Fibroblast of the aortic adventitia (primary cell): Measurements from ENCODE around the gene CTIF. TPM values are rescaled to one million over a fixed set of nuclear protein-coding genes. Genes with fewer than 3 reads are reported as not detected.

ENCODE experiments used
- DNase-seq: peaks from one replicate; pipeline ENCODE4 v3.0.0-alpha.2; 2010; ENCODE audit warnings: low read depth
- H3K4me3 ChIP-seq: 2 replicates; pipeline ENCODE4 v1.5.1; 2011; ENCODE audit warnings: low read depth, mild to moderate bottlenecking, control low read depth, low read length, moderate library complexity
- total RNA-seq: library from RNA; depleted of rRNA; stranded (reverse); fragments of >200 nt; gene quantifications from 2 replicates; pipeline ENCODE4 v1.2.3, GENCODE V29; 2012; ENCODE audit warnings: low replicate concordance
- TF ChIP-seq, protein P1 (sequence below): IDR thresholded peaks from 2 replicates; pipeline ENCODE4 v1.5.1; 2011; ENCODE audit warnings: mild to moderate bottlenecking, low read length, control low read depth, inconsistent platforms; ENCODE audit not compliant: insufficient read depth

The CTIF gene
- total RNA-seq, 1 donor = 29.0 TPM

DNA sequence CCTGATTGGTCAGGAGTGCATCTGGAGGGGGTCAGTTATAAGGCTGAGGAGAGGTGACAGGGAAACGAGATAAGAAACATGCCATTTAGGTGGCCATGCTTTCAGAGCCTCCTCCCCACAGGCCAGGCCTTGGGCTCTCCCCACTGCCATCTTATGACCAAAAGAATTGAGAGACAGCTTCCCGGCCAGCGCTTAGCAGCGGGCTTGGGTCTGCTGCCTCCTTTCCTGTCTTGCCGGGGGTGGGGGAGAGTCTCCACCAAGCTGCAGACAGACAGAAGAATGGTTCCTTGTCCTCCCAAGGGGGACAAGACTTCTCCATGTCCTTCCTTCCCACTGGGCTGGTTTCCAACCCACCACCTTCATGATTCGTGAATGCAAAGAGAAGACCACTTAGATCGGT is 240.6 kb downstream of the CTIF start:
- no peak for DNase-seq

DNA sequence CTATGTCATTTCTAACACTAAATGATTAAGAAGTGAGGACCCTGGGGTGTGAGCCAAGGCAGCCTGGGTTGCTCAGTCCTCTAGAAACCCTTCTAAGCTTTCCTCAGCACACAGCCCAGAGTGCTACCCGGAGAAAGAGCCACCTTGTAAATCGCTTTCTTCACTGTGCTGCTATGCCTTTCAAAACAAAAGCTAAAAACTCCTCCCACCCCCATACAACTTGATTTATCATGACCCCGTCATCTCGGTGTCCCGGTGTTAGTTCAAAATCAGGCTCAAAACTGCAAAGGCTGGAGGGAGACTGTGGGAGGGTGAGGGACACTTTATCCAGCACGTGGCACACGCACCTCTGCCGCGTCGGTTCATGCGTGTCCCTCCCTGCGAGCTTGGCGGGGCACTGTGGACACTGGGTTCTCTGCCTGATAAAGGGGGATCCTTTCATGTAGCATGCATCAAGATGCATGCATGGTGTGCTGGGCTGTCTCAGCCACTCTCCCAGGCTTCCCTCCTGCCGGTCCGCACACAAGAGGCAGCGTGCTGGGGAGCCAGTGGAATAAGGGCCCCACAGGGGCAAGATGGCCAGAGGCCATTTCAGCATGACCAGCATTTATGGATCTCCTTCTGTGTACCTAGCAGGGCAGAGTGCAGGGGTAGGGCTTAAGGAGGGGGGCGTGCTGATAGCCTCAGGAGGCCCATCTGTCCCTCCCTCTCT is 241.5 kb downstream of the CTIF start:
- peak; percentile 61 for DNase-seq
- TF ChIP-seq, protein P1, sequence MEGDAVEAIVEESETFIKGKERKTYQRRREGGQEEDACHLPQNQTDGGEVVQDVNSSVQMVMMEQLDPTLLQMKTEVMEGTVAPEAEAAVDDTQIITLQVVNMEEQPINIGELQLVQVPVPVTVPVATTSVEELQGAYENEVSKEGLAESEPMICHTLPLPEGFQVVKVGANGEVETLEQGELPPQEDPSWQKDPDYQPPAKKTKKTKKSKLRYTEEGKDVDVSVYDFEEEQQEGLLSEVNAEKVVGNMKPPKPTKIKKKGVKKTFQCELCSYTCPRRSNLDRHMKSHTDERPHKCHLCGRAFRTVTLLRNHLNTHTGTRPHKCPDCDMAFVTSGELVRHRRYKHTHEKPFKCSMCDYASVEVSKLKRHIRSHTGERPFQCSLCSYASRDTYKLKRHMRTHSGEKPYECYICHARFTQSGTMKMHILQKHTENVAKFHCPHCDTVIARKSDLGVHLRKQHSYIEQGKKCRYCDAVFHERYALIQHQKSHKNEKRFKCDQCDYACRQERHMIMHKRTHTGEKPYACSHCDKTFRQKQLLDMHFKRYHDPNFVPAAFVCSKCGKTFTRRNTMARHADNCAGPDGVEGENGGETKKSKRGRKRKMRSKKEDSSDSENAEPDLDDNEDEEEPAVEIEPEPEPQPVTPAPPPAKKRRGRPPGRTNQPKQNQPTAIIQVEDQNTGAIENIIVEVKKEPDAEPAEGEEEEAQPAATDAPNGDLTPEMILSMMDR = no peak
- no peak overlapping the region for H3K4me3 ChIP-seq

More for the DNA sequence above, 240.6 kb downstream of the CTIF start:
- TF ChIP-seq, protein P1 = no peak
- H3K4me3 ChIP-seq = no peak overlapping the region

DNA sequence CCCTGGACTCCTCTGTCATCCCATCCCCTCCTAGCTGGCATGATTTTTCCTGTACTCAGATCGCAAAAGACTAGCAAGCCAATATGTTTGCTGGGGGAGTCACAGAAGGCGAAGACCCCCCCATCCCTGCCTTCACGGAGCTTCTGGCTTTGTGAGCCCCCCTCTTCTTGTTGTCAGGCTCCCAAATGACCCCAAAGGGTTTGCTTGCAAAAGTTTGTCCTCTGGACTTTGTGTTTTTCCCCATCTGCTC is 242.0 kb downstream of the CTIF start:
- TF ChIP-seq, protein P1 = no peak
- no peak for DNase-seq
- no peak overlapping the region for H3K4me3 ChIP-seq

DNA sequence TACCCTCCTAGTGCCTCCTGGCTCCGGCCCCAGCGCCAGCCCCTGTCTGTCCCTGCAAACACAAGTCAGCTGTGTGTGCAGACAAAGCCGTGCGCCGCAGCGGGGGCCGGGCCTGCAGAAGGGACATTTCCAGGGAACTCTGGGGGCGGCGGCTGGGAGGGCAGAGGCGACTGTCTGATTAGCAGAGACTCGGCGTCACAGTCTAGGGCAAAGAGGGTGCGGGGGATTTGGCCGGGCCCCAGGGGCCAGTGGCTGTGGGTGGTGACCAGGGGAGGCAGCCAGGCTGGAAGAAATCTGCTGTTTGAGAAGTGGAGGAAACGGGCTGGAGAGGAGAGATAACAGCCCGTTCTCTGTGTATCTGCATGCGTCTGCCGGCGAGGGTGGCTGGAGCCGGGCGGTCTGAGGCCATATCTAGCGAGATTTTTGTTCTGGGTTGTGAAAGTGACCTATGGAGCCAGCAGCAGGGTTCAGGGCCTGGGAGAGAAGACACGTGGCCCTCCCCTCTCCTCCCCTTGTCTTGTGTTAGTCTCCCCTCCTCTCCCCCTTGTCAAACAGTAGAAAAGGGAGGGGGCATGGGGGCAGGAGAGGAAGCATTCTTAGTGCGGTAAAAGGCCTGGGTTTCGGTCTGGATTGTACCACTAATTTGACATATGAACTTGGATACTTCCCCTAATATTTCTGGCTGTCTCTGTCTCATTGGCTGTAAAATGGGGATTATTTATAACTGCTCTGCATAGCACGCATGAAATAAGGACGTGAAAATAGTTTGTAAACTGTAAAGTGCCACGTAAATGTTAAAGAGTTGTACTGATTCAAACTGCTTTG is 242.5 kb downstream of the CTIF start:
- peak; percentile 87 for DNase-seq
- TF ChIP-seq, protein P1 = no peak
- H3K4me3 ChIP-seq = no peak overlapping the region

DNA sequence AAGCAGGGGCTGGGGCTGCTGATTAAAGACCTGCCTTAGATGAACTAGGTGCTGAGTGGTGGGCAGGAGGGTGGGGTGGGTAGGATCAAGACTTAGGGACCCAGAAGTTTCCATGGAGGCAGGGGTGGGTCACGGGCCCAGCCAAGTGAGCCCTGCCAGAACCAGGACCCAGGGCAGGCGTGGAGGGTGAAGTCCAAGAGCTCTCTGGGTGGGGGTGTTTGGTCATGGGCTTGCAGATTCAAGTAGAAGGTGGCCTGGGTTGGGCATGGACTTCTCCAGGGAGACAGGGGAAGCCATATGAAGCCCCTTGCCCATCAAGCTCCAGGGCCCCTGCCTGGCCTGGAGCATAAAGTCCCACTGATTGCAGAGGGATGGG is 243.1 kb downstream of the CTIF start:
- TF ChIP-seq, protein P1 = no peak
- DNase-seq = no peak
- no peak overlapping the region for H3K4me3 ChIP-seq

DNA sequence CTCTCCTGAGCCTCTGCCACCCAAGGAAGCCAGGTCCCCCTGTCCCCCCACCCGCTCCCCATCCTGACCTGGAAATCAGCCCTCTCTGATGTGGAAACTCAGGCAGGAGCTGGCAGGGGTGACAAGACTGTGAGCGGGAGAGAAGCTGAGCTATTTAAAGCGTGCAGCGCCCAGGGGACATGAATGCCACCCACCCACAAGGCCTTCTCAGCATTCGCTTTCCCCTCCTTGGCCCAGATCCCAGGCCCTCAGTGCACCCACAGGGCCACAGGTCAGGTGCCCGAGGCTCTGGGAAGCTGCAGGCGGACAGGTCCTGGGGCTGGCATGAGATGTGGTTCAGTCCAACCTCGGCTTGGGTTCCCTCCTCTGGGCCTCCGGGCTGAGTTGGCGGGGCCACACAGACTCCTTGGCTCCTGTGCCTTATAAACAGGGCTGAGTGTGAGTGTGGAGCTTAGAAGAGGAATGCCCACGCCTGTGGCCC is 243.6 kb downstream of the CTIF start:
- TF ChIP-seq, protein P1 = no peak
- DNase-seq = peak; percentile 14
- H3K4me3 ChIP-seq = no peak overlapping the region
